Measurements from ENCODE around the gene AIF1. TPM values are rescaled to one million over a fixed set of nuclear protein-coding genes. Genes with fewer than 3 reads are reported as not detected.

AIF1 gene
- total RNA-seq, 2 donors from 2014 or later = 8.1 to 13.2 TPM

- ATAC-seq (peak; percentile 86), DNase-seq (peak; percentile 88 to 94 (median 89))
- Mint-ChIP-seq H3K36me3 (ENCODE audit: low read depth) (peaks cover 4% of the 10 kb centered on the region), H3K27me3 (no peaks in the 10 kb centered on the region), H3K4me3 (peak overlapping the region; percentile 93), H3K27ac (peak overlapping the region; percentile 95), H3K4me1 (peaks cover 38% of the 10 kb centered on the region)
- H3K9me3 ChIP-seq (ENCODE audit: control insufficient read depth, low read length, poor library complexity, severe bottlenecking) = no peaks in the 10 kb centered on the region
Observed at GRCh38 chr6:31619805-31620585, 5.0 kb downstream of the AIF1 start.

GRCh38 chr6:31620586-31621319, 5.7 kb downstream of the AIF1 start, which contains the start of gene PRRC2A:
Gene PRRC2A, plus strand, starts transcription at chr6:31620715. Its CDS starts 2,075 bp downstream, at chr6:31622790.
- Mint-ChIP-seq H3K4me3 (peak within 1 kb of the TSS; percentile 93), H3K36me3 (ENCODE audit: low read depth) (peaks cover 4% of the 10 kb centered on the region), H3K4me1 (peaks cover 34% of the 10 kb centered on the region), H3K27ac (peak within 1 kb of the TSS; percentile 95), H3K27me3 (no peaks in the 10 kb centered on the region)
- DNase-seq (peak in 1 of 3 donors; percentile 86), ATAC-seq (peak; percentile 38)
- H3K9me3 ChIP-seq (ENCODE audit: control insufficient read depth, low read length, poor library complexity, severe bottlenecking) = no peaks in the 10 kb centered on the region

GRCh38 chr6:31621320-31621939, 6.4 kb downstream of the AIF1 start:
- peak overlapping the region; percentile 95 for H3K27ac Mint-ChIP-seq
- peaks cover 34% of the 10 kb centered on the region for H3K4me1 Mint-ChIP-seq
- ATAC-seq (no peak), DNase-seq (no peak)
- no peaks in the 10 kb centered on the region for H3K9me3 ChIP-seq (ENCODE audit: control insufficient read depth, low read length, poor library complexity, severe bottlenecking)
- no peaks in the 10 kb centered on the region for H3K27me3 Mint-ChIP-seq
- peaks cover 7% of the 10 kb centered on the region for H3K36me3 Mint-ChIP-seq (ENCODE audit: low read depth)
- H3K4me3 Mint-ChIP-seq = peak overlapping the region; percentile 93

- ATAC-seq (no peak), DNase-seq (no peak)
- peaks cover 7% of the 10 kb centered on the region for H3K36me3 Mint-ChIP-seq (ENCODE audit: low read depth)
- H3K9me3 ChIP-seq (ENCODE audit: control insufficient read depth, low read length, poor library complexity, severe bottlenecking) = no peaks in the 10 kb centered on the region
- H3K27me3 Mint-ChIP-seq = no peaks in the 10 kb centered on the region
- peaks cover 29% of the 10 kb centered on the region for H3K4me1 Mint-ChIP-seq
- H3K27ac Mint-ChIP-seq = peak overlapping the region; percentile 95
- peak overlapping the region; percentile 93 for H3K4me3 Mint-ChIP-seq
Observed at GRCh38 chr6:31621991-31622390, 7.0 kb downstream of the AIF1 start.

GRCh38 chr6:31622684-31623091, 7.7 kb downstream of the AIF1 start:
- peaks cover 32% of the 10 kb centered on the region for H3K4me1 Mint-ChIP-seq
- peaks cover 14% of the 10 kb centered on the region for H3K36me3 Mint-ChIP-seq (ENCODE audit: low read depth)
- DNase-seq (no peak), ATAC-seq (no peak)
- H3K27me3 Mint-ChIP-seq = no peaks in the 10 kb centered on the region
- H3K4me3 Mint-ChIP-seq = peak overlapping the region; percentile 31
- no peaks in the 10 kb centered on the region for H3K9me3 ChIP-seq (ENCODE audit: control insufficient read depth, low read length, poor library complexity, severe bottlenecking)
- peak overlapping the region; percentile 95 for H3K27ac Mint-ChIP-seq

GRCh38 chr6:31624070-31624469, 9.0 kb downstream of the AIF1 start:
- no peak overlapping the region for H3K4me3 Mint-ChIP-seq
- DNase-seq (no peak), ATAC-seq (no peak)
- H3K4me1 Mint-ChIP-seq = peaks cover 33% of the 10 kb centered on the region
- H3K27me3 Mint-ChIP-seq = no peaks in the 10 kb centered on the region
- no peaks in the 10 kb centered on the region for H3K9me3 ChIP-seq (ENCODE audit: control insufficient read depth, low read length, poor library complexity, severe bottlenecking)
- peak overlapping the region; percentile 34 for H3K27ac Mint-ChIP-seq
- peaks cover 14% of the 10 kb centered on the region for H3K36me3 Mint-ChIP-seq (ENCODE audit: low read depth)

- H3K27me3 Mint-ChIP-seq = no peaks in the 10 kb centered on the region
- no peak overlapping the region for H3K4me3 Mint-ChIP-seq
- ATAC-seq (no peak), DNase-seq (no peak)
- peaks cover 16% of the 10 kb centered on the region for H3K36me3 Mint-ChIP-seq (ENCODE audit: low read depth)
- no peaks in the 10 kb centered on the region for H3K9me3 ChIP-seq (ENCODE audit: control insufficient read depth, low read length, poor library complexity, severe bottlenecking)
- peaks cover 27% of the 10 kb centered on the region for H3K4me1 Mint-ChIP-seq
- H3K27ac Mint-ChIP-seq = peak overlapping the region; percentile 87
Observed at GRCh38 chr6:31626952-31627351, 11.9 kb downstream of the AIF1 start.

- peak overlapping the region; percentile 87 for H3K27ac Mint-ChIP-seq
- peaks cover 18% of the 10 kb centered on the region for H3K36me3 Mint-ChIP-seq (ENCODE audit: low read depth)
- ATAC-seq (no peak), DNase-seq (no peak)
- H3K4me3 Mint-ChIP-seq = no peak overlapping the region
- peaks cover 19% of the 10 kb centered on the region for H3K4me1 Mint-ChIP-seq
- H3K27me3 Mint-ChIP-seq = no peaks in the 10 kb centered on the region
- H3K9me3 ChIP-seq (ENCODE audit: control insufficient read depth, low read length, poor library complexity, severe bottlenecking) = no peaks in the 10 kb centered on the region
Observed at GRCh38 chr6:31627690-31628287, 12.8 kb downstream of the AIF1 start.

- ATAC-seq = no peak
- no peaks in the 10 kb centered on the region for H3K27me3 Mint-ChIP-seq
- no peak overlapping the region for H3K27ac Mint-ChIP-seq
- H3K4me3 Mint-ChIP-seq = no peak overlapping the region
- no peaks in the 10 kb centered on the region for H3K9me3 ChIP-seq (ENCODE audit: control insufficient read depth, low read length, poor library complexity, severe bottlenecking)
- peaks cover 20% of the 10 kb centered on the region for H3K36me3 Mint-ChIP-seq (ENCODE audit: low read depth)
- peaks cover 17% of the 10 kb centered on the region for H3K4me1 Mint-ChIP-seq
- DNase-seq = no peak
Observed at GRCh38 chr6:31629014-31629413, 14.0 kb downstream of the AIF1 start.

GRCh38 chr6:31630177-31630934, 15.3 kb downstream of the AIF1 start:
- H3K27ac Mint-ChIP-seq = no peak overlapping the region
- DNase-seq = no peak
- peaks cover 20% of the 10 kb centered on the region for H3K36me3 Mint-ChIP-seq (ENCODE audit: low read depth)
- H3K4me1 Mint-ChIP-seq = peaks cover 18% of the 10 kb centered on the region
- ATAC-seq = no peak
- H3K4me3 Mint-ChIP-seq = no peak overlapping the region
- no peaks in the 10 kb centered on the region for H3K9me3 ChIP-seq (ENCODE audit: control insufficient read depth, low read length, poor library complexity, severe bottlenecking)
- no peaks in the 10 kb centered on the region for H3K27me3 Mint-ChIP-seq

- ATAC-seq = no peak
- no peaks in the 10 kb centered on the region for H3K27me3 Mint-ChIP-seq
- H3K9me3 ChIP-seq (ENCODE audit: control insufficient read depth, low read length, poor library complexity, severe bottlenecking) = no peaks in the 10 kb centered on the region
- no peak for DNase-seq
- peak overlapping the region; percentile 43 for H3K27ac Mint-ChIP-seq
- H3K36me3 Mint-ChIP-seq (ENCODE audit: low read depth) = peaks cover 18% of the 10 kb centered on the region
- H3K4me3 Mint-ChIP-seq = peak overlapping the region; percentile 31
- peaks cover 17% of the 10 kb centered on the region for H3K4me1 Mint-ChIP-seq
Observed at GRCh38 chr6:31631209-31631608, 16.2 kb downstream of the AIF1 start.

GRCh38 chr6:31631681-31632278, 16.7 kb downstream of the AIF1 start:
- H3K27ac Mint-ChIP-seq = peak overlapping the region; percentile 43
- H3K4me1 Mint-ChIP-seq = peaks cover 17% of the 10 kb centered on the region
- DNase-seq = no peak
- no peaks in the 10 kb centered on the region for H3K9me3 ChIP-seq (ENCODE audit: control insufficient read depth, low read length, poor library complexity, severe bottlenecking)
- no peak overlapping the region for H3K4me3 Mint-ChIP-seq
- no peaks in the 10 kb centered on the region for H3K27me3 Mint-ChIP-seq
- H3K36me3 Mint-ChIP-seq (ENCODE audit: low read depth) = peaks cover 18% of the 10 kb centered on the region
- no peak for ATAC-seq
